ENCODE results near the gene RTL3.
"Not testable (repeated sequence)": the region's sequence is repeated elsewhere in the genome, so short reads cannot be mapped to it uniquely, and the experiment has no call there.

The RTL3 gene

GRCh38 chrX:78650906-78651437, 8.2 kb downstream of the RTL3 start:
- Mint-ChIP-seq H3K27ac (peak overlapping the region; percentile 76), H3K27me3 (ENCODE audit: low read depth) (no peaks in the 10 kb centered on the region), H3K9me3 (peaks cover 24% of the 10 kb centered on the region), H3K4me3 (peak overlapping the region; percentile 66), H3K4me1 (ENCODE audit: low read depth) (peaks cover 28% of the 10 kb centered on the region), H3K36me3 (ENCODE audit: low read depth) (peaks cover 17% of the 10 kb centered on the region)

- Mint-ChIP-seq H3K36me3 (ENCODE audit: low read depth) (peaks cover 34% of the 10 kb centered on the region), H3K4me3 (peak overlapping the region; percentile 14), H3K4me1 (ENCODE audit: low read depth) (peaks cover 14% of the 10 kb centered on the region), H3K9me3 (peaks cover 47% of the 10 kb centered on the region), H3K27ac (peak overlapping the region; percentile 63), H3K27me3 (ENCODE audit: low read depth) (no peaks in the 10 kb centered on the region)
These were observed 15.3 kb downstream of the RTL3 start for GRCh38 chrX:78643874-78644273.

- Mint-ChIP-seq H3K36me3 (ENCODE audit: low read depth) (peaks cover 33% of the 10 kb centered on the region), H3K4me3 (no peak overlapping the region), H3K27me3 (ENCODE audit: low read depth) (no peaks in the 10 kb centered on the region), H3K27ac (no peak overlapping the region), H3K4me1 (ENCODE audit: low read depth) (peaks cover 14% of the 10 kb centered on the region), H3K9me3 (peaks cover 46% of the 10 kb centered on the region)
These were observed 16.0 kb downstream of the RTL3 start for GRCh38 chrX:78643096-78643495.

- H3K4me3 Mint-ChIP-seq; H3K27me3 Mint-ChIP-seq (ENCODE audit: low read depth); H3K27ac Mint-ChIP-seq; H3K36me3 Mint-ChIP-seq (ENCODE audit: low read depth); H3K4me1 Mint-ChIP-seq (ENCODE audit: low read depth): not testable (repeated sequence)
- peaks cover 20% of the 10 kb centered on the region for H3K9me3 Mint-ChIP-seq
These were observed 23.0 kb downstream of the RTL3 start for GRCh38 chrX:78636096-78636495.

- H3K4me1 Mint-ChIP-seq (ENCODE audit: low read depth), result peaks cover 9% of the 10 kb centered on the region
- H3K36me3 Mint-ChIP-seq (ENCODE audit: low read depth), result peaks cover under 1% of the 10 kb centered on the region
- H3K27ac Mint-ChIP-seq, result peak overlapping the region; percentile 4
These were observed 33.9 kb downstream of the RTL3 start for GRCh38 chrX:78624962-78625909.

GRCh38 chrX:78624426-78624825, 34.7 kb downstream of the RTL3 start:
- no peak overlapping the region for H3K27ac Mint-ChIP-seq
- no peaks in the 10 kb centered on the region for H3K36me3 Mint-ChIP-seq (ENCODE audit: low read depth)
- H3K9me3 Mint-ChIP-seq, result no peaks in the 10 kb centered on the region
- H3K4me1 Mint-ChIP-seq (ENCODE audit: low read depth), result peaks cover 9% of the 10 kb centered on the region
- H3K4me3 Mint-ChIP-seq, result no peak overlapping the region
- H3K27me3 Mint-ChIP-seq (ENCODE audit: low read depth), result no peaks in the 10 kb centered on the region

More at GRCh38 chrX:78624962-78625909, 33.9 kb downstream of the RTL3 start:
- H3K4me3 Mint-ChIP-seq, result no peak overlapping the region
- no peaks in the 10 kb centered on the region for H3K27me3 Mint-ChIP-seq (ENCODE audit: low read depth)
- peaks cover under 1% of the 10 kb centered on the region for H3K9me3 Mint-ChIP-seq

GRCh38 chrX:78622831-78623230, 36.3 kb downstream of the RTL3 start:
- Mint-ChIP-seq H3K27me3 (ENCODE audit: low read depth) (no peaks in the 10 kb centered on the region), H3K4me3 (no peak overlapping the region), H3K36me3 (ENCODE audit: low read depth) (peaks cover 5% of the 10 kb centered on the region), H3K27ac (no peak overlapping the region), H3K4me1 (ENCODE audit: low read depth) (peaks cover 9% of the 10 kb centered on the region), H3K9me3 (no peaks in the 10 kb centered on the region)

- H3K9me3 Mint-ChIP-seq, result no peaks in the 10 kb centered on the region
- no peaks in the 10 kb centered on the region for H3K27me3 Mint-ChIP-seq (ENCODE audit: low read depth)
- no peaks in the 10 kb centered on the region for H3K4me1 Mint-ChIP-seq (ENCODE audit: low read depth)
- no peak overlapping the region for H3K27ac Mint-ChIP-seq
- peaks cover 5% of the 10 kb centered on the region for H3K36me3 Mint-ChIP-seq (ENCODE audit: low read depth)
- H3K4me3 Mint-ChIP-seq, result no peak overlapping the region
These were observed 39.3 kb downstream of the RTL3 start for GRCh38 chrX:78619834-78620233.

- Mint-ChIP-seq H3K36me3 (ENCODE audit: low read depth) (peaks cover 5% of the 10 kb centered on the region), H3K27me3 (ENCODE audit: low read depth) (no peaks in the 10 kb centered on the region), H3K27ac (no peak overlapping the region), H3K4me1 (ENCODE audit: low read depth) (no peaks in the 10 kb centered on the region), H3K4me3 (no peak overlapping the region), H3K9me3 (no peaks in the 10 kb centered on the region)
These were observed 40.1 kb downstream of the RTL3 start for GRCh38 chrX:78618987-78619386.

- Mint-ChIP-seq H3K4me1 (ENCODE audit: low read depth) (no peaks in the 10 kb centered on the region), H3K9me3 (peaks cover under 1% of the 10 kb centered on the region), H3K27ac (no peak overlapping the region)
These were observed 44.9 kb downstream of the RTL3 start for GRCh38 chrX:78614264-78614663.

More at GRCh38 chrX:78614264-78614663, 44.9 kb downstream of the RTL3 start:
- H3K27me3 Mint-ChIP-seq (ENCODE audit: low read depth), result no peaks in the 10 kb centered on the region
- H3K4me3 Mint-ChIP-seq, result no peak overlapping the region
- peaks cover 5% of the 10 kb centered on the region for H3K36me3 Mint-ChIP-seq (ENCODE audit: low read depth)

Measured in T-helper 1 cell treated with Interleukin-12 subunit alpha and Interleukin-12 subunit beta and Interleukin-4 antibody, amounts not matched to agents 30 μg/mL and 1 μg/mL, for 36 hours (primary cell).